GM23338 (cell line): Measurements from ENCODE around the gene ZSCAN31. TPM values are rescaled to one million over a fixed set of nuclear protein-coding genes. Genes with fewer than 3 reads are reported as not detected.

ENCODE experiments used
- EZH2phosphoT487 ChIP-seq: fragments of 200-600 bp; sonication (generic); IDR thresholded peaks from one replicate; pipeline ENCODE4 v1.8.1; 2018; ENCODE audit warnings: antibody characterized with exemption; ENCODE audit not compliant: unreplicated experiment
- JUNB ChIP-seq: IDR thresholded peaks from one replicate; pipeline ENCODE4 v1.6.1; 2016; ENCODE audit warnings: antibody characterized with exemption; ENCODE audit not compliant: unreplicated experiment
- REST ChIP-seq: IDR thresholded peaks from one replicate; pipeline ENCODE4 v1.6.1; 2018; ENCODE audit warnings: antibody characterized with exemption; ENCODE audit not compliant: unreplicated experiment
- STAT1 ChIP-seq: IDR thresholded peaks from one replicate; pipeline ENCODE4 v1.6.1; 2016; ENCODE audit warnings: antibody characterized with exemption; ENCODE audit not compliant: unreplicated experiment
- ZNF114 ChIP-seq: fragments of 250-450 bp; sonication (Bioruptor Pico); IDR thresholded peaks from 2 replicates; pipeline ENCODE4 v1.5.0; 2020; ENCODE audit warnings: mild to moderate bottlenecking, moderate library complexity
- ZNF462 ChIP-seq: fragments of 250-450 bp; sonication (Bioruptor Pico); IDR thresholded peaks from 2 replicates; pipeline ENCODE4 v1.5.0; 2020; ENCODE audit warnings: mild to moderate bottlenecking, moderate library complexity
- polyA plus RNA-seq: library from polyadenylated mRNA; unstranded; fragments of >200 nt; fragmentation: Nextera tagmentation; extraction: Ambion mirVana; gene quantifications from 2 replicates; pipeline ENCODE4 v1.2.1, GENCODE V29; 2016
- total RNA-seq: library from RNA; depleted of rRNA; stranded (reverse); fragments of >200 nt; shearing (Covaris generic); gene quantifications from 2 replicates; pipeline ENCODE4 v1.2.3, GENCODE V29; 2014
- TF ChIP-seq, protein P1 (sequence below): IDR thresholded peaks from 2 replicates; pipeline ENCODE4 v1.6.1; 2016; ENCODE audit warnings: antibody characterized with exemption

ZSCAN31 gene
- total and polyA plus RNA-seq, 2 experiments from 2014 or later = 3.1 to 4.7 TPM

GRCh38 chr6:28277746-28278145 is 58.2 kb downstream of the ZSCAN31 start (continued):
- TF ChIP-seq ZNF462 (CRISPR knock-in tag) (no peak), JUNB (no peak), REST (no peak), EZH2phosphoT487 (no peak), ZNF114 (CRISPR knock-in tag) (no peak), STAT1 (no peak)
- TF ChIP-seq, protein P1, sequence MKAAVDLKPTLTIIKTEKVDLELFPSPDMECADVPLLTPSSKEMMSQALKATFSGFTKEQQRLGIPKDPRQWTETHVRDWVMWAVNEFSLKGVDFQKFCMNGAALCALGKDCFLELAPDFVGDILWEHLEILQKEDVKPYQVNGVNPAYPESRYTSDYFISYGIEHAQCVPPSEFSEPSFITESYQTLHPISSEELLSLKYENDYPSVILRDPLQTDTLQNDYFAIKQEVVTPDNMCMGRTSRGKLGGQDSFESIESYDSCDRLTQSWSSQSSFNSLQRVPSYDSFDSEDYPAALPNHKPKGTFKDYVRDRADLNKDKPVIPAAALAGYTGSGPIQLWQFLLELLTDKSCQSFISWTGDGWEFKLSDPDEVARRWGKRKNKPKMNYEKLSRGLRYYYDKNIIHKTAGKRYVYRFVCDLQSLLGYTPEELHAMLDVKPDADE = no peak
